ENCODE data around the gene RAG1. TPM values are rescaled to one million over a fixed set of nuclear protein-coding genes. Genes with fewer than 3 reads are reported as not detected.

RAG1 gene
- total and polyA plus RNA-seq, 2 of the 8 experiments (the other 6 are each of a cell fraction or from before 2014, with no cell fraction given): 0.14 to 0.58 TPM

DNA sequence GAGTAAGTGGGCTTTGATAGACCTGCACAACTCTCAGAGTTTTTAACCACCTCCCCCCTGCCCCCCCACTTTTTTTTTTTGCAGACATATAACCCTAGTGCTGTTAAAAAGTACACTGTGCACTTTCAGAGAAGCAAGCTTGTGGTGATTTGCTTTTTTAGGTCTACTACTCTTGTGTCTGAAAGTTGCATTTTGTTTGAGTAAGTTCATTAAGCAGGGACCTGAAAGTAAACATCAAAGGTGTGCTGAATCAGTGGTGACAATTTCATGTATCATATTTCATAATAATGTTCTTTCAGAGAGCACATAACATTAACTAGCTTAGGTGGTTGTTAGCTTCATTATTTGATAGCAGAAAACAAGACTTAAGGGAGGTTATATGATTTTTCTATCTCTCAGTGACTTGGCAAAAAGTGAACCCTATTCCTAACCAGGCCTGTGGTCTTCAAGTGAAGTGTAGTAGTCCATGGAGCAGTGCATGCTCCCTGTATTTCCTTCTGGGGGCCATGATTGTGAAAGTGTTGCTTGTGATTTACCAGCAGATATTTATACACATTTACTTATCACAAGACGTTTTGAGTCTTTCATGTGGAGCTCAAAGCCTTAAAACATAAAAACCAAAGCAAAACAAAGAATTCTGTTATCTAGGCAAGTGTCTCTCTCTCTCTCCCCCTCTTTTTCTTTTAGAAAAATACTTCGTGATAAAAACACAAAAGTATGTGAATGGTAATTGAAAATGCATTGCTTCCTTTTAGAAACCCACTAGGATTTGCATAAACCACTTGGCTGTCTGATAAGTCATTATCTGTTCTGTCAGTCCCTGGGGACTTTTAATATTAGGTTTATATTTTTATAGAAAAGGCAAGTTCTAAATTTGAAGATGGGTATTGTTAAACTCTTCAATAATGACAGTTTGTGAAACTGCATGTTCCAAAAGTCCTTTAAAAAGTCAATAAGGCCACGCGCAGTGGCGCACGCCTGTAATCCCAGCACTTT is 37.7 kb downstream of the RAG1 start:
- H2AFZ ChIP-seq (ENCODE audit: low read length): no peak overlapping the region
- no peak overlapping the region for H3K4ac ChIP-seq (replicated peaks; ENCODE audit: insufficient read length, low read depth, low read length)
- no peak overlapping the region for H3K56ac ChIP-seq (replicated peaks; ENCODE audit: insufficient read length, low read depth, low read length)
- no peaks in the 10 kb centered on the region for H3K9me3 ChIP-seq (ENCODE audit: insufficient read depth in 2 of 2, low read depth in 1 of 2, low read length in 1 of 2)
- POLR2A ChIA-PET (ENCODE audit: partially characterized antibody): no interaction called here
- H3K18ac ChIP-seq (ENCODE audit: extremely low read depth, low read length): no peak overlapping the region
- H3K79me2 ChIP-seq (ENCODE audit: control insufficient read depth in 1 of 2, insufficient read depth in 2 of 2, low read length in 2 of 2): no peaks in the 10 kb centered on the region
- H4K91ac ChIP-seq (replicated peaks; ENCODE audit: insufficient read length, low read length): no peak overlapping the region
- H3K4me3 ChIP-seq (ENCODE audit: extremely low read depth in 1 of 4, insufficient read depth in 2 of 4, low read depth in 3 of 4, low read length in 4 of 4): no peak overlapping the region
- H2AK5ac ChIP-seq (ENCODE audit: low read depth, low read length): no peak overlapping the region
- no peak overlapping the region for H2BK120ac ChIP-seq (replicated peaks; ENCODE audit: low read depth, low read length)
- H2BK5ac ChIP-seq (ENCODE audit: low read depth, low read length): no peak overlapping the region
- H4K5ac ChIP-seq (ENCODE audit: insufficient read length, low read depth, low read length): no peak overlapping the region
- H3K14ac ChIP-seq (ENCODE audit: insufficient read length): no peak overlapping the region
- no peaks in the 10 kb centered on the region for H3K79me1 ChIP-seq (ENCODE audit: low read depth, low read length)
- no peaks in the 10 kb centered on the region for H4K20me1 ChIP-seq (replicated peaks in 1 of 2; ENCODE audit: control insufficient read depth in 1 of 2, insufficient read depth in 2 of 2, low read length in 2 of 2)
- DNase-seq (ENCODE audit: low read depth in 1 of 2, low spot score in 2 of 2) (no peak), FAIRE-seq (no peak)
- no peak overlapping the region for H2BK15ac ChIP-seq (ENCODE audit: low read length)
- no peak overlapping the region for H3K23ac ChIP-seq (ENCODE audit: insufficient read length)
- H3K36me3 ChIP-seq (ENCODE audit: control insufficient read depth in 2 of 4, insufficient read depth in 4 of 4, low read length in 3 of 4): no peaks in the 10 kb centered on the region
- no peaks in the 10 kb centered on the region for H3K23me2 ChIP-seq (ENCODE audit: low read depth, low read length)
- no peak overlapping the region for H3K4me2 ChIP-seq (ENCODE audit: insufficient read depth in 1 of 2, low read depth in 2 of 2, low read length in 2 of 2)
- no peak overlapping the region for H2BK20ac ChIP-seq (ENCODE audit: low read length)
- no peaks in the 10 kb centered on the region for H3K4me1 ChIP-seq (replicated peaks in 1 of 4; ENCODE audit: control insufficient read depth in 3 of 4, insufficient read depth in 4 of 4, low read length in 3 of 4)
- H3K27me3 ChIP-seq (replicated peaks in 1 of 4; ENCODE audit: control insufficient read depth in 3 of 4, extremely low read depth in 1 of 4, insufficient read depth in 3 of 4, low read length in 3 of 4): no peaks in the 10 kb centered on the region
- no peak overlapping the region for H2BK12ac ChIP-seq (ENCODE audit: low read depth, low read length)
- no peak overlapping the region for H3K9ac ChIP-seq (replicated peaks in 1 of 4; ENCODE audit: extremely low read depth in 1 of 4, low read depth in 3 of 4, low read length in 3 of 4)
- CTCF ChIA-PET (ENCODE audit: partially characterized antibody): interaction anchor here (1.9 kb wide), 1 partner anchor 142 kb away, joined by 5 read pairs; no protein-coding TSS in a partner anchor
- H4K8ac ChIP-seq (ENCODE audit: extremely low read depth, insufficient read depth, low read length): no peak overlapping the region
- WGBS, 2 experiments (ENCODE audit: extremely low coverage in 1 of 2, insufficient coverage in 1 of 2, insufficient read length in 1 of 2, insufficient replicate concordance in 2 of 2, low coverage in 1 of 2, low lambda C conversion rate in 2 of 2, missing lambda C conversion rate in 1 of 2): 92% methylated on average over 6 of the region's 6 CpGs; no CpG with 5 or more reads in 1 of the 2 experiments
- TF ChIP-seq CREB1 (IDR thresholded peaks at IDR 0.05) (no peak), GTF2F1 (IDR thresholded peaks at IDR 0.05; ENCODE audit: borderline replicate concordance, low read depth, low read length) (no peak), HDAC2 (IDR thresholded peaks at IDR 0.05; ENCODE audit: borderline replicate concordance in 1 of 2, low read depth in 2 of 2, low read length in 2 of 2) (no peak)
- TF ChIP-seq, protein P1, sequence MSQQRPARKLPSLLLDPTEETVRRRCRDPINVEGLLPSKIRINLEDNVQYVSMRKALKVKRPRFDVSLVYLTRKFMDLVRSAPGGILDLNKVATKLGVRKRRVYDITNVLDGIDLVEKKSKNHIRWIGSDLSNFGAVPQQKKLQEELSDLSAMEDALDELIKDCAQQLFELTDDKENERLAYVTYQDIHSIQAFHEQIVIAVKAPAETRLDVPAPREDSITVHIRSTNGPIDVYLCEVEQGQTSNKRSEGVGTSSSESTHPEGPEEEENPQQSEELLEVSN (IDR thresholded peaks at IDR 0.05): no peak
- no peak overlapping the region for H3K27ac ChIP-seq (ENCODE audit: low read depth, low read length)
